ENCODE data around the gene BPIFB2. TPM values are rescaled to one million over a fixed set of nuclear protein-coding genes. Genes with fewer than 3 reads are reported as not detected.

Gene BPIFB2
- total and polyA plus RNA-seq, 10 of the 15 experiments (the other 5 are each of a cell fraction or from before 2014, with no cell fraction given) = not detected

DNA sequence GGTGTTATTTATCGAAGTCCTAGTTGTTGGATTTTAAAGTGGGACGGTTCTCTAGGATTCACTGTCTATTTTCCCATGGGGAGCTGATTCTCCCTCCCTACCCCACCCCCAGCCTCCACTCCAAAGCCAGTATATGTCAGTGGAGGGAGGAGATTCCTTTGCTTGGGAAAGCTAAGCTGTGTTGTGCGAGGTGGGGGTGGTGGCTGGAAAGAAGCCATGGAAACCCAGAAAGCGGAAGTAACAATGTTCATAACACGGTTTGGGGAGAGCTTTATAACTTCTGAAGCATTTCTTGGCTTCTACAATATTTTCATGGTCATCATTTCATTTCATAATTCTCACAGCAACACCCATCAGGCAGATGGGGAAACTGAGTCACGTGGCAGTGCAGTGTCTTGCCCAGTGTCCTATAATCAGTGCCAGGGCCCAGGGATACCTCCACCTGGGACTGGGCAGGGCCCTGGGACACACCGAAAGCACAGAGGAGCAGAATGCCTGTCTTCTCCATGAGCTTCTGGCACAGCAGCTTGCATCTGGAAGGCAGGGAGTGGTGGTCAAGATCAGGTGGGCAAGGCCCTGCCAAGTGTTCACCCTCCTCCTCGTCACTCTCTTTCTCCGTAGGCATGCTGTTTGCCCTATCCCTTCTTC is 7.8 kb upstream of the BPIFB2 start (continued):
- TF ChIP-seq ZNF217 (IDR thresholded peaks at IDR 0.05) = no peak

DNA sequence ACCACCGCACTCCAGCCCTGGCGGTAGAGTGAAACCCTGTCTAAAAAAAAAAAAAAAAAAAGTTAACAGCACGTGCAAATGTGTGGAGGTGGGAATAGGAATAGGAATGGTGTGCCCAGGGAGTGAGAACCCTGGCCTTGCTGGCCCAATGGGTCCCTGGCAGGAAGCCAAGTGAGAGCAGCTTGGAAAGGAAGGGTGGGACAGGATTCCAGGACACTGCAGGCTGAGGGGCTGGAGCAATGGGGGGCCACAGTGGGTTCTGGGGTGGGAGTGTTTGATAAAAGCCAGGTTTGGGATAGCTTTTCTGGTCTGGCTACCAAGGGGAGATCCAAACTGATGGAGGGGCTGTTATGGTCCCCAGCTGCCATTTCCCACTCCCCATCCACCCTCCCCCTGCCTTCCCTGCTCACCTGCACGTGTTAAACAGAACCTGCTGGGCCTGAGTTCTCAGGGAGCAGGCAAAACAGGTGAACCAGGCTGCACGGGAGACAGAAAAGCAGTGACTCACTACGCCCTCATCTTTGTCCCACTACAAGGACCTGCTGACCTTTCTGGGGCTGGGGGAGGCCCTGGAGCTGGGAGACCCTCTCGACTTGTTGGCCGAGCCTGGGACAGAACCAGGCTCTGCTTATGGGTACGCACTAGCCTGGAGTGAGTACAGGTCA is 6.6 kb upstream of the BPIFB2 start:
- in situ Hi-C loops (cut with MboI) (no loop called here), intact Hi-C loops (cut with micrococcal nuclease; ENCODE audit: unreplicated experiment) (no loop called here)
- FAIRE-seq (no peak), ATAC-seq (no peak), DNase-seq (ENCODE audit: low read depth, low spot score) (no peak)
- Histone ChIP-seq H4K20me1 (ENCODE audit: control insufficient read depth, insufficient read depth) (no peaks in the 10 kb centered on the region), H3K4me1 (ENCODE audit: control insufficient read depth, insufficient read depth, low read length) (no peaks in the 10 kb centered on the region), H3K27me3 (replicated peaks in 1 of 2; ENCODE audit: control insufficient read depth in 2 of 2, insufficient read depth in 2 of 2, low read length in 1 of 2) (no peaks in the 10 kb centered on the region), H3K9ac (ENCODE audit: control insufficient read depth, insufficient read depth, low read length) (no peak overlapping the region), H3K79me2 (ENCODE audit: control insufficient read depth, insufficient read depth, low read length) (no peaks in the 10 kb centered on the region), H3K27ac (ENCODE audit: control insufficient read depth, insufficient read depth) (no peak overlapping the region), H3K4me2 (ENCODE audit: control insufficient read depth, insufficient read depth) (no peak overlapping the region), H3K4me3 (no peak overlapping the region), H3K36me3 (ENCODE audit: control insufficient read depth in 2 of 2, insufficient read depth in 2 of 2, low read length in 1 of 2) (no peaks in the 10 kb centered on the region), H2AFZ (ENCODE audit: control insufficient read depth, low read depth, low read length) (no peak overlapping the region), H3K9me3 (replicated peaks; ENCODE audit: control insufficient read depth, insufficient read depth, low read length) (no peaks in the 10 kb centered on the region; the same call in 2 of the 3 replicates)
- RAD21 ChIA-PET (ENCODE audit: unreplicated experiment) = no interaction called here
- CTCF ChIA-PET = no interaction called here
- SMC1A ChIA-PET (ENCODE audit: uncharacterized antibody, unreplicated experiment) = no interaction called here
- POLR2A ChIA-PET = no interaction called here
- BruUV-seq (replicated peaks) = no TSS peak
- 27% methylated on average over 9 of the region's 9 CpGs for WGBS (ENCODE audit: insufficient coverage, insufficient replicate concordance, low lambda C conversion rate, missing lambda C conversion rate)
- TF ChIP-seq MEF2B (IDR thresholded peaks at IDR 0.05; ENCODE audit: partially characterized antibody, poor library complexity, severe bottlenecking) (no peak), TARDBP (IDR thresholded peaks at IDR 0.05; ENCODE audit: borderline replicate concordance) (no peak), TCF7 (IDR thresholded peaks at IDR 0.05; ENCODE audit: borderline replicate concordance) (no peak), GATAD2B (conservative IDR thresholded peaks at IDR 0.05; ENCODE audit: low read depth) (no peak), GABPA (IDR thresholded peaks at IDR 0.05; ENCODE audit: low read depth) (no peak), CREB1 (IDR thresholded peaks at IDR 0.05; ENCODE audit: low read depth) (no peak), ATF7 (IDR thresholded peaks at IDR 0.05; ENCODE audit: low read depth) (no peak), FOS (IDR thresholded peaks at IDR 0.05; ENCODE audit: borderline replicate concordance, extremely low read depth, insufficient read length) (no peak)
- TF ChIP-seq, protein P1, sequence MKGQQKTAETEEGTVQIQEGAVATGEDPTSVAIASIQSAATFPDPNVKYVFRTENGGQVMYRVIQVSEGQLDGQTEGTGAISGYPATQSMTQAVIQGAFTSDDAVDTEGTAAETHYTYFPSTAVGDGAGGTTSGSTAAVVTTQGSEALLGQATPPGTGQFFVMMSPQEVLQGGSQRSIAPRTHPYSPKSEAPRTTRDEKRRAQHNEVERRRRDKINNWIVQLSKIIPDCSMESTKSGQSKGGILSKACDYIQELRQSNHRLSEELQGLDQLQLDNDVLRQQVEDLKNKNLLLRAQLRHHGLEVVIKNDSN (IDR thresholded peaks at IDR 0.05; ENCODE audit: borderline replicate concordance, extremely low read length, insufficient read depth, low read depth, low read length) = no peak
- TF ChIP-seq, protein P2, sequence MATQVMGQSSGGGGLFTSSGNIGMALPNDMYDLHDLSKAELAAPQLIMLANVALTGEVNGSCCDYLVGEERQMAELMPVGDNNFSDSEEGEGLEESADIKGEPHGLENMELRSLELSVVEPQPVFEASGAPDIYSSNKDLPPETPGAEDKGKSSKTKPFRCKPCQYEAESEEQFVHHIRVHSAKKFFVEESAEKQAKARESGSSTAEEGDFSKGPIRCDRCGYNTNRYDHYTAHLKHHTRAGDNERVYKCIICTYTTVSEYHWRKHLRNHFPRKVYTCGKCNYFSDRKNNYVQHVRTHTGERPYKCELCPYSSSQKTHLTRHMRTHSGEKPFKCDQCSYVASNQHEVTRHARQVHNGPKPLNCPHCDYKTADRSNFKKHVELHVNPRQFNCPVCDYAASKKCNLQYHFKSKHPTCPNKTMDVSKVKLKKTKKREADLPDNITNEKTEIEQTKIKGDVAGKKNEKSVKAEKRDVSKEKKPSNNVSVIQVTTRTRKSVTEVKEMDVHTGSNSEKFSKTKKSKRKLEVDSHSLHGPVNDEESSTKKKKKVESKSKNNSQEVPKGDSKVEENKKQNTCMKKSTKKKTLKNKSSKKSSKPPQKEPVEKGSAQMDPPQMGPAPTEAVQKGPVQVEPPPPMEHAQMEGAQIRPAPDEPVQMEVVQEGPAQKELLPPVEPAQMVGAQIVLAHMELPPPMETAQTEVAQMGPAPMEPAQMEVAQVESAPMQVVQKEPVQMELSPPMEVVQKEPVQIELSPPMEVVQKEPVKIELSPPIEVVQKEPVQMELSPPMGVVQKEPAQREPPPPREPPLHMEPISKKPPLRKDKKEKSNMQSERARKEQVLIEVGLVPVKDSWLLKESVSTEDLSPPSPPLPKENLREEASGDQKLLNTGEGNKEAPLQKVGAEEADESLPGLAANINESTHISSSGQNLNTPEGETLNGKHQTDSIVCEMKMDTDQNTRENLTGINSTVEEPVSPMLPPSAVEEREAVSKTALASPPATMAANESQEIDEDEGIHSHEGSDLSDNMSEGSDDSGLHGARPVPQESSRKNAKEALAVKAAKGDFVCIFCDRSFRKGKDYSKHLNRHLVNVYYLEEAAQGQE (IDR thresholded peaks at IDR 0.05; ENCODE audit: low read depth, low read length) = no peak
- TF ChIP-seq, protein P3, sequence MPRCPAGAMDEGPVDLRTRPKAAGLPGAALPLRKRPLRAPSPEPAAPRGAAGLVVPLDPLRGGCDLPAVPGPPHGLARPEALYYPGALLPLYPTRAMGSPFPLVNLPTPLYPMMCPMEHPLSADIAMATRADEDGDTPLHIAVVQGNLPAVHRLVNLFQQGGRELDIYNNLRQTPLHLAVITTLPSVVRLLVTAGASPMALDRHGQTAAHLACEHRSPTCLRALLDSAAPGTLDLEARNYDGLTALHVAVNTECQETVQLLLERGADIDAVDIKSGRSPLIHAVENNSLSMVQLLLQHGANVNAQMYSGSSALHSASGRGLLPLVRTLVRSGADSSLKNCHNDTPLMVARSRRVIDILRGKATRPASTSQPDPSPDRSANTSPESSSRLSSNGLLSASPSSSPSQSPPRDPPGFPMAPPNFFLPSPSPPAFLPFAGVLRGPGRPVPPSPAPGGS (IDR thresholded peaks at IDR 0.05; ENCODE audit: borderline replicate concordance, insufficient read depth, low read depth, low read length, poor library complexity, severe bottlenecking) = no peak

Data from GM12878 (cell line).